Small intestine (tissue), 16 donors: ENCODE data around the gene SRR. TPM values are rescaled to one million over a fixed set of nuclear protein-coding genes. Genes with fewer than 3 reads are reported as not detected.
"Not testable (repeated sequence)": the region's sequence is repeated elsewhere in the genome, so short reads cannot be mapped to it uniquely, and the experiment has no call there.

Source experiments
- DNase-seq, 2 donors: peaks; one replicate each; pipeline versions ENCODE4 v3.0.0 to v3.0.0-alpha.2; 2013
- FAIRE-seq: peaks from 2 replicates; lab custom pipeline; 2012; peaks lifted over from hg19 to GRCh38; lab: Jason Lieb, UNC
- H3K27ac ChIP-seq, 3 donors: one replicate each; pipeline ENCODE4 v1.5.1; 2013; ENCODE audit warnings: low read length in 2 of 3, mild to moderate bottlenecking in 2 of 3, control low read depth in 1 of 3, inconsistent platforms in 1 of 3, low read depth in 1 of 3, moderate library complexity in 1 of 3
- H3K27me3 ChIP-seq, 3 donors: one replicate each; pipeline ENCODE4 v1.6.1; 2013; ENCODE audit warnings: low read length in 3 of 3, inconsistent platforms in 1 of 3; ENCODE audit not compliant: control insufficient read depth in 3 of 3, insufficient read depth in 3 of 3
- H3K36me3 ChIP-seq, 3 donors: one replicate each; pipeline ENCODE4 v1.6.1; 2013; ENCODE audit warnings: low read length in 3 of 3, inconsistent platforms in 1 of 3, low read depth in 1 of 3, mild to moderate bottlenecking in 1 of 3, moderate library complexity in 1 of 3; ENCODE audit not compliant: control insufficient read depth in 3 of 3, insufficient read depth in 2 of 3
- H3K4me1 ChIP-seq, 3 donors: one replicate each; pipeline ENCODE4 v1.6.1; 2013; ENCODE audit warnings: low read length in 2 of 3, inconsistent platforms in 1 of 3, low read depth in 1 of 3, mild to moderate bottlenecking in 1 of 3, moderate library complexity in 1 of 3; ENCODE audit not compliant: control insufficient read depth in 3 of 3, insufficient read depth in 2 of 3
- H3K4me3 ChIP-seq, 3 donors: one replicate each; pipeline ENCODE4 v1.5.1; 2013; ENCODE audit warnings: low read length in 3 of 3, control low read depth in 1 of 3, inconsistent platforms in 1 of 3, low read depth in 1 of 3, mild to moderate bottlenecking in 1 of 3, moderate library complexity in 1 of 3
- H3K9me3 ChIP-seq, 2 donors: one replicate each; pipeline ENCODE4 v1.6.1; 2013; ENCODE audit warnings: low read depth in 1 of 2, low read length in 1 of 2; ENCODE audit not compliant: control insufficient read depth in 2 of 2, insufficient read depth in 1 of 2
- WGBS, 3 donors: extraction: QIAGEN DNeasy Blood & Tissue Kit; methylation state at CpG; one replicate each; pipeline ENCODE4 v1.1.7; 2013; 5-methylcytosine and 5-hydroxymethylcytosine counted together
- long read RNA-seq, 10 donors: transcript quantifications; one replicate each; lab custom pipeline, GENCODE V29; 2026
- polyA plus RNA-seq, 4 donors: library from polyadenylated mRNA; stranded (reverse) in 3 of 4; unstranded in 1 of 4; fragments of 200-250 nt in 3 of 4; fragments of 120-200 nt in 1 of 4; gene quantifications; one replicate each; pipeline versions ENCODE4 v1.2.1 to v1.2.3, GENCODE V29; 2013
- donor health status: healthy with polysubstance abuse.
- donor health status: control.
- donor health status: control.
- donor health status: Bipolar disorder and iron deficiency.
- donor health status: healthy.

The SRR gene
- 1 to 10 TPM; 2.2 to 8.3 (median 4.7) TPM for polyA plus RNA-seq
- long read RNA-seq, donor 1: 0 reads
- long read RNA-seq, donor 2, partial matches to known transcripts: 0 of 1 reads
- long read RNA-seq, donor 2, other reads (novel, unspliced or antisense): 0 of 1 reads
- long read RNA-seq, donor 3: 0 reads
- long read RNA-seq, donor 4: 0 reads
- long read RNA-seq, donor 5, partial matches to known transcripts: 0 of 1 reads
- long read RNA-seq, donor 5, other reads (novel, unspliced or antisense): 0 of 1 reads
- long read RNA-seq, donor 6, partial matches to known transcripts: 5 of 6 reads
- long read RNA-seq, donor 6, other reads (novel, unspliced or antisense): 0 of 6 reads
- long read RNA-seq, donor 7, transcript SRR-201 (8 exons, 2,728 nt): major isoform, 10 of 30 reads
- long read RNA-seq, donor 7, partial matches to known transcripts: 14 of 30 reads
- long read RNA-seq, donor 7, other reads (novel, unspliced or antisense): 6 of 30 reads
- long read RNA-seq, donor 8: 0 reads
- long read RNA-seq, donor 9: 0 reads
- long read RNA-seq, donor 10, partial matches to known transcripts: 11 of 13 reads
- long read RNA-seq, donor 10, other reads (novel, unspliced or antisense): 0 of 13 reads

DNA sequence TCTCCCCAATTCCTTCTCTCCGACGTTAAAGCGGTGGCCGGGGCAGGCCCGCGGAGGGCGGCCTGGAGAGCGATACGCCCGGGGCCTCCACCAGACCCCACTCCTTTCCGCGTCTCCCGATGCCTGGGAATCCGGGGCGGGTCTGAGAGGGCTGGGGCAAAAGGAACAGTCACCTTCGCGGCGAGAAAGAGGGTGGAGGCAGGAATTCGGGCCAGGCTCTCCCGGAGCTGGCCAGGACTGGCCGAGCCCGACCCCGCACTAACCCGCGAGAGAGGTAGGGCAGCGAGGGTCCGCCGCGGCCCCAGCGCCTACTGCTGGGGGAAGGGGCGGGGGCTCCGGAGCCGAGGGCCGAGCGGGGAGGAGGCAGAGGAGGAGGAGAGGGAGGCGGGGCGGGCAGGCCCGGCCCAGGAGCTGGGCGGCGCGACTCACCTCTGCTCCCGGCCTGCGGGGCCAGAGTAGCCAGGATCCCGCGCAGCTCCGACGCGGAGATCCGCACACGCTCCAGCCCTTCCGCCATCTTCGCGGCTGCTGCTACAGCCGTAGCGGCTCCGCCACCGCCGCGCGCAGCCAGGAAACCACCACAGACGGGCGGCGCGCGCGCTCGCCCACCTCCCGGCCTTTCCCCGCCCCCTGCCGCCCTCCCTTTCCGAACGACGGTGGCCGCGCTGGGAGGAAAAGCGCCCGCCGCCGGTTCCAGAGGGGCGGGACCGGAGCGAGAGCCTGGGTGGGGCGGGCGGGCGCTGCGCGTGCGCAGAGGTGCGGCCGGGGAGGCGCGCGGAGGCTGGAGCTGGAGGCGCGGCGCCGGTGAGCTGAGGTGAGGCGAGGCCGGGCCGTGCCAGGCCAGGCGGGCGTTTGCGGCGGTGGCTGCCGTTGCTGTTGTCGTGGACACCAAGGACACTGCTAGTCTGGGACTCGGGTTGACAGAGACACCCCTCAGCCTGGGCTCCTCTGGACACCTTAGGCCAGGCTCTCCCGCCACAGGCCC lies at the start of gene SRR, which contains the start of gene SMG6:
Gene SRR, plus strand, starts transcription at position 747 of the 985 bp plus-strand sequence. CDS start 11,611 bp downstream, outside the sequence.
Gene SMG6, minus strand, starts transcription at position 582 of the 985 bp plus-strand sequence. Its CDS starts 65 bp downstream, at position 517.
- Histone ChIP-seq H3K36me3 (peaks cover 0 to 17% (median 7%) of the 10 kb centered on the region in 3 donors), H3K4me1 (peaks cover 0 to 5% (median 0%) of the 10 kb centered on the region in 3 donors), H3K9me3 (no peaks in the 10 kb centered on the region), H3K27ac (peak within 1 kb of the TSS; percentile 80 to 95 (median 92)), H3K4me3 (peak within 1 kb of the TSS; percentile 67 to 100 (median 93)), H3K27me3 (no peaks in the 10 kb centered on the region)
- DNase-seq: peak; percentile 92 to 97
- FAIRE-seq: no peak
- WGBS, 3 donors: 0 to 1% (median 0%) methylated on average over 66 to 108 of the region's 108 CpGs

- not testable (repeated sequence) for H3K4me3 ChIP-seq, H3K9me3 ChIP-seq, FAIRE-seq, DNase-seq, H3K4me1 ChIP-seq, H3K27me3 ChIP-seq
- H3K27ac ChIP-seq: peak overlapping the region in 2 of 3 donors; percentile 44 to 80
- WGBS, 3 donors: 72 to 92% (median 83%) methylated on average over 8 of the region's 8 CpGs
- peaks cover 0 to 23% (median 2%) of the 10 kb centered on the region in 3 donors for H3K36me3 ChIP-seq
Observed at GRCh38 chr17:2258830-2259229, 44.9 kb upstream of the SRR start.

DNA sequence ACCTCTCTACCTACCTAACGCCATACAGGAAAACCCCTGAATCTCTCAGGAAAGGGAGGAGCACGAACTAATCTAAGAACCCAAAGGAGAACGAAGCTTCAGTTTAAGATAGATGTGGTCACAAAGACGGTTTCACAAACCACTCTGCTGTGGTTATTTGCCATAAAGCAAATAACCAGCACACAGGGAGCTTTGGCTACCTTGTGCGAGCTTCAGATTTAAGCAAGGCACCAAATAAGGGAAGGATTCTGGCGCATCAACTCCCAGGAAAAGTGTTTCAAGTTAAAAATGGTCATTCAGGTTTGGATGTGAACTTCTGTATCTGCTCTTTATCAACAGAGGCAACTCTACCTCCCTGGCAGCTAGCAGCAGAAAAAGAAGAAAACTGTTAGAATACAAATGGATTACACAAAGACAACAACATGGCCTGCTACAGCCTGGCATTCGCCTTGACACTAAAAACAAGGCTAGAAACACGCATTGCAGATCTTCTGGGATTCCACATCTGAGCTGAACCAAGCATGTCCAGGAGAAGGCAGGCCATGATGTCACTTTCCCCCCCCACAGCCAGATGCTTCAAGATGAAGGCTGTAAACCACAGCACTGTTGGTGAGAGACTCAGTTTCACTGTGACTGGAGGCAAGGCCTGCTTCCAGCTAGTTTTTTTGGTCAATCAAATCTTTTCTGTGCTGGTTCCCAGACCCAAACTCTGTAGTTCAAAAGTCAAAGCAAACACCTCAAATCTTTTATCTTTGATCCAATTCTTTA lies 43.8 kb upstream of the SRR start:
- DNase-seq: no peak
- peak overlapping the region; percentile 1 to 80 (median 3) for H3K27ac ChIP-seq
- 65 to 82% (median 69%) methylated on average over 8 of the region's 8 CpGs for WGBS, 3 donors

DNA sequence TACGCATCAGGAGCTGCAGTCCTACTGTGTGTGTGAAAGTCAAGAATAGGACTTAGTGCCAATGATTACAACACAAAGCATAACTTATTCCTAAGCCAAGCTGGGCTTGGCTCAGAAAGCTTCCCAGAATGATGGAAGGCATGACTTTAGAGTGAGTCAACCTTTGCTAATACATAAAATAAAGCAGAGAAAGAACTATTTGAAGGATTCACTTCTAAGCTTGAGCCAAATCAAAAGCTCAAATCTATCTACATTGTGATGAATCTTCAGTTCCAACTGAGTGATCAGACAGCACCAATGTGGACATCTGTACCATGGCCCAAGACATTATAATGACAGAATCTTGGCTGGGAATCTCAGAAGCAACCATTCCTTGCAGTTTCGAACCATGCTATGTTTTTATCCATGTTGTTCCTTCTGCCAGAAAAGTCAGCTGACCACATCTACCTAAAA lies 41.6 kb upstream of the SRR start:
- Histone ChIP-seq H3K9me3 (no peaks in the 10 kb centered on the region), H3K36me3 (peaks cover 0 to 20% (median 2%) of the 10 kb centered on the region in 3 donors), H3K27ac (peak overlapping the region in 1 of 3 donors; percentile 42), H3K27me3 (no peaks in the 10 kb centered on the region), H3K4me3 (no peak overlapping the region), H3K4me1 (peaks cover 0 to 8% (median 4%) of the 10 kb centered on the region in 3 donors)
- DNase-seq (no peak), FAIRE-seq (no peak)
- WGBS, 3 donors: 86 to 98% (median 88%) methylated on average over 2 of the region's 2 CpGs

More for the DNA sequence above, 43.8 kb upstream of the SRR start:
- FAIRE-seq: no peak
- peaks cover 0 to 18% (median 2%) of the 10 kb centered on the region in 3 donors for H3K36me3 ChIP-seq
- no peak overlapping the region for H3K4me3 ChIP-seq
- peaks cover 0 to 8% (median 4%) of the 10 kb centered on the region in 3 donors for H3K4me1 ChIP-seq
- no peaks in the 10 kb centered on the region for H3K9me3 ChIP-seq
- H3K27me3 ChIP-seq: no peaks in the 10 kb centered on the region

DNA sequence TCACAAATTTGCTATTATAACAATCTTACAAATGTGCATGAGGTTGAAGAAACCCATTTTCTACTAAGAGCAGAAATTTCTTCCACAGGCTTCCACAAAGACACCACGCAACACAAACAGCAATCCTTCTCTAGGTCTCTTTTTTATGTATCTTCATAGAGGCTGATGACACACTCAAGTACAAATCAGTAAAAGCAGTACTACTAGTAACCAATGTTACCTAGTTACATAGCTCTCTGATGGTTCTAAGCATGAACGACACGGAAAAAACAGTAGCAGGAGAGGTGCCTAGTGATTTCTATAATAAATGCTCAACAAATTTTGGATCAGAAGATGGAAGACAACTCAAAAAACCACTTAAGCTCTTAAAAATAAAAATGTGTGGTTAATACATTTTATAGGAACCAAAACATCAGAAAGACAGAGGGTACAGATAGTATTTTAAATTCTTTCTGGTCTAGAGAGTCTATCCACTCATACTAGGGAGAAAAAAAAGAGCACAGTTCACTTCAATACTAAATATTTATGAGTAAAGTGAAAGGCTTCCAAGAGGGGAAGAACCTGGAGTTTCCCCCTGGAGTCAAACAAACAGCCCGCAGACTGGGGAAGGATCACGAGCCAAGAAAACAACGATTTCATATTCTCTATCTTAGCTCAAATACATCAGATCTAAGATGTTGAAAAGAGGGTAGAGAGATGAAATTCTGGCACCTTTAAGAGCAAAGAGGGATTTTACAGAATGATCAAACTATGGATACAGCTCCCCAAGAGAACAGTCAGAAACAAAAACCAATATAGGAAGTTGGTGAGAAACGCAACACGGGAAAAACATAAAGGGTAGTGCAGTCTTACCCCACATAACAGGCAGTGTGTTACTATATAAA lies 40.3 kb upstream of the SRR start:
- peak overlapping the region; percentile 3 to 80 (median 66) for H3K27ac ChIP-seq
- no peak for FAIRE-seq
- 62 to 86% (median 67%) methylated on average over 8 of the region's 8 CpGs for WGBS, 3 donors

GRCh38 chr17:2264067-2264860 lies 39.5 kb upstream of the SRR start:
- DNase-seq: peak in 1 of 2 donors; percentile 18
- Histone ChIP-seq H3K4me1 (peaks cover 0 to 8% (median 4%) of the 10 kb centered on the region in 3 donors), H3K9me3 (no peaks in the 10 kb centered on the region), H3K27ac (peak overlapping the region; percentile 3 to 80 (median 66)), H3K36me3 (peaks cover 0 to 16% (median 2%) of the 10 kb centered on the region in 3 donors), H3K27me3 (no peaks in the 10 kb centered on the region), H3K4me3 (no peak overlapping the region)
- whole genome bisulfite sequencing, 3 donors: 69 to 77% (median 73%) methylated on average over 10 of the region's 10 CpGs
- no peak for FAIRE-seq

More for the DNA sequence above, 40.3 kb upstream of the SRR start:
- H3K36me3 ChIP-seq: peaks cover 0 to 14% (median 2%) of the 10 kb centered on the region in 3 donors
- H3K27me3 ChIP-seq: no peaks in the 10 kb centered on the region
- H3K9me3 ChIP-seq: no peaks in the 10 kb centered on the region
- H3K4me1 ChIP-seq: peaks cover 0 to 8% (median 4%) of the 10 kb centered on the region in 3 donors
- DNase-seq: no peak
- no peak overlapping the region for H3K4me3 ChIP-seq
